Measurements from ENCODE around the gene TUB. TPM values are rescaled to one million over a fixed set of nuclear protein-coding genes. Genes with fewer than 3 reads are reported as not detected.

TUB gene
- polyA plus RNA-seq, 1 of the 3 experiments (the other 2 are of a cell fraction), result 11.3 TPM

DNA sequence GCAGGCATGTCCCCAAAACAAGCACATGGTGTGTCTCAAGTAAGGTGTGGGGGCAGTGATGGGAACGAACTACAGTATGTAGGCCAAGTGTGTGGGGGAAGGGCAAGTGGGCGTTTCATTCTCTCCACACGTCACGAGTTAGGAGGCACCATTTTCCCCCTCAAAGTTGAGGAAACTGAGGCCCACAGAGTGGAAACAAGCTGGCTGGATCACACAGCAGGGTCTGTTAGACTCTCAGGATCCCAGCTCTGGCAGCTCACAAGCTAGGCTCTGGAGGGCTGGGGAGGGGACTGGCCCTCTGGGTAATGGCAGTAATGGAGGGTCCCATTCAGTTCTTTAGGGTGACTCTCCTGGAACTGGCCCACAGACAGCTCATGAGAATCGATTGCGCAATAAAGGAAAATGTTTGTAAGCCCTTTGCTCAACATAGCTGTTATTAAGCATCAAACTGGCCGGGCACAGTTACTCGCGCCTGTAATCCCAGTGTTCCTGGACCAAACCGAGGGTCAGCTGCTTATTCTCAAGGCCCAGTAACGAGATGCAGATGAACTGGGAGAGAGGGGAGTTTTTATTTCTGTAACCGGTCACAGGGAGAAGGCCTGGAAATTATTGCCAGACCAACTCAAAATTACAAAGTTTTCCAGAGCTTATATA lies 24.1 kb upstream of the TUB start:
- no peaks in the 10 kb centered on the region for H3K79me2 ChIP-seq (ENCODE audit: insufficient read depth)
- POLR2A ChIA-PET, result interaction anchor here (0.7 to 2.2 kb wide), 2 partner anchors 10 to 24 kb away, joined by 3 to 12 read pairs; no protein-coding TSS in a partner anchor
- H3K4me3 ChIP-seq (ENCODE audit: low read depth in 2 of 2, low read length in 1 of 2), result no peak overlapping the region
- no peaks in the 10 kb centered on the region for H3F3A ChIP-seq (replicated peaks; ENCODE audit: insufficient read depth)
- H3K36me3 ChIP-seq (replicated peaks in 1 of 2; ENCODE audit: control insufficient read depth in 1 of 2, insufficient read depth in 2 of 2, low read length in 1 of 2), result no peaks in the 10 kb centered on the region
- WGBS (ENCODE audit: low lambda C conversion rate), result 54% methylated on average over 12 of the region's 12 CpGs
- no peak for DNase-seq
- peak in 1 of 2 experiments; percentile 61; a peak in 2 of 4 replicates for TF ChIP-seq EP300 (IDR thresholded peaks at IDR 0.05; ENCODE audit: borderline replicate concordance in 1 of 2, low read depth in 1 of 2, low read length in 1 of 2)
- TF ChIP-seq TCF12 (IDR thresholded peaks at IDR 0.05), result peak; percentile 42; the same call in 1 of the 2 replicates
- TF ChIP-seq JUND (IDR thresholded peaks at IDR 0.05), result no peak
- 0 out of 2 replicates have a peak, but pooled peaks have one; percentile 6 for TF ChIP-seq RAD21 (IDR thresholded peaks at IDR 0.05; ENCODE audit: low read length)
- peak overlapping the region in 1 of 2 experiments; percentile 64; a peak in 2 of 4 replicates for H3K27ac ChIP-seq (ENCODE audit: low read depth in 2 of 2, low read length in 1 of 2)
- H3K9me2 ChIP-seq, result no peaks in the 10 kb centered on the region
- no peaks in the 10 kb centered on the region for H3K9me3 ChIP-seq
- no peak overlapping the region for H3K4me2 ChIP-seq
- H3K9ac ChIP-seq, result no peak overlapping the region
- no peaks in the 10 kb centered on the region for H4K20me1 ChIP-seq (ENCODE audit: insufficient read depth)
- H3K27me3 ChIP-seq (ENCODE audit: insufficient read depth), result no peaks in the 10 kb centered on the region
- peaks cover 0 to 47% of the 10 kb centered on the region in 2 experiments; a peak in 1 of 4 replicates for H3K4me1 ChIP-seq (ENCODE audit: control insufficient read depth in 1 of 2, insufficient read depth in 2 of 2, low read depth in 1 of 2, low read length in 1 of 2)
- CTCF ChIA-PET, result interaction anchor here (1.3 to 4.1 kb wide), 6 partner anchors 10 to 50 kb away, joined by 4 to 30 read pairs (median 5); no protein-coding TSS in a partner anchor
- H2AFZ ChIP-seq (ENCODE audit: low read depth), result no peak overlapping the region

- H2AFZ ChIP-seq (ENCODE audit: low read depth), result no peak overlapping the region
- CTCF ChIA-PET, result interaction anchor here (1.2 to 1.7 kb wide), 4 partner anchors 10 to 52 kb away, joined by 4 to 6 read pairs (median 4); no protein-coding TSS in a partner anchor
- no peak overlapping the region for H3K4me2 ChIP-seq
- H3K9me2 ChIP-seq, result no peaks in the 10 kb centered on the region
- no peaks in the 10 kb centered on the region for H3K36me3 ChIP-seq (replicated peaks in 1 of 2; ENCODE audit: control insufficient read depth in 1 of 2, insufficient read depth in 2 of 2, low read length in 1 of 2)
- no peak for DNase-seq
- peaks cover 0 to 51% of the 10 kb centered on the region in 2 experiments; a peak in 1 of 4 replicates for H3K4me1 ChIP-seq (ENCODE audit: control insufficient read depth in 1 of 2, insufficient read depth in 2 of 2, low read depth in 1 of 2, low read length in 1 of 2)
- no peaks in the 10 kb centered on the region for H3K9me3 ChIP-seq
- H3K79me2 ChIP-seq (ENCODE audit: insufficient read depth), result no peaks in the 10 kb centered on the region
- TF ChIP-seq REST (IDR thresholded peaks at IDR 0.05; ENCODE audit: low read depth, low read length), result no peak
- no peak for TF ChIP-seq FOXJ3 (CRISPR knock-in tag; IDR thresholded peaks at IDR 0.05)
- no peak for TF ChIP-seq GABPA (IDR thresholded peaks at IDR 0.05; ENCODE audit: low read depth)
- TF ChIP-seq POLR2AphosphoS5 (IDR thresholded peaks at IDR 0.05; ENCODE audit: low read depth, low read length), result no peak
- no peak for TF ChIP-seq EP300 (IDR thresholded peaks at IDR 0.05; ENCODE audit: borderline replicate concordance in 1 of 2, low read depth in 1 of 2, low read length in 1 of 2)
- no peaks in the 10 kb centered on the region for H3K27me3 ChIP-seq (ENCODE audit: insufficient read depth)
- no peaks in the 10 kb centered on the region for H4K20me1 ChIP-seq (ENCODE audit: insufficient read depth)
- H3K4me3 ChIP-seq (ENCODE audit: low read depth in 2 of 2, low read length in 1 of 2), result no peak overlapping the region
- no peaks in the 10 kb centered on the region for H3F3A ChIP-seq (replicated peaks; ENCODE audit: insufficient read depth)
- no peak overlapping the region; a peak in 1 of 4 replicates for H3K27ac ChIP-seq (ENCODE audit: low read depth in 2 of 2, low read length in 1 of 2)
- POLR2A ChIA-PET, result no interaction called here
- H3K9ac ChIP-seq, result no peak overlapping the region
- 98% methylated on average over 9 of the region's 9 CpGs for WGBS (ENCODE audit: low lambda C conversion rate)
These were observed 22.8 kb upstream of the TUB start for GRCh38 chr11:8058216-8058615.

All from SK-N-SH (cell line).